Calu3 (cell line): ENCODE measurements around the gene STRN. TPM values are rescaled to one million over a fixed set of nuclear protein-coding genes. Genes with fewer than 3 reads are reported as not detected.

Experiments used
- BruUV-seq: library from RNA; stranded (reverse); fragments of 400-500 nt; replicated peaks from 2 replicates; lab custom pipeline; 2021; lab: Mats Ljungman, UMichigan
- CTCF ChIA-PET: fragments of 300-600 bp; sonication (Branson Sonifier 250); formaldehyde crosslinking; loops from one replicate; lab custom pipeline; 2022; ENCODE audit warnings: antibody characterized with exemption; lab: Charles Lee
- DNase-seq: peaks from one replicate; pipeline ENCODE4 v3.0.0; 2022
- H3K27ac Mint-ChIP-seq: one replicate; pipeline ENCODE4 v1.8.0; 2022; ENCODE audit warnings: mixed read lengths; ENCODE audit not compliant: unreplicated experiment
- H3K27me3 Mint-ChIP-seq: one replicate; pipeline ENCODE4 v1.8.0; 2022; ENCODE audit warnings: mixed read lengths; ENCODE audit not compliant: unreplicated experiment
- H3K36me3 Mint-ChIP-seq: one replicate; pipeline ENCODE4 v1.8.0; 2022; ENCODE audit warnings: mild to moderate bottlenecking, moderate library complexity, mixed read lengths; ENCODE audit not compliant: insufficient read depth, unreplicated experiment
- H3K4me1 Mint-ChIP-seq: one replicate; pipeline ENCODE4 v1.8.0; 2022; ENCODE audit warnings: mild to moderate bottlenecking, low read depth, mixed read lengths; ENCODE audit not compliant: unreplicated experiment
- H3K4me3 Mint-ChIP-seq: one replicate; pipeline ENCODE4 v1.8.0; 2022; ENCODE audit warnings: mild to moderate bottlenecking, low read depth, moderate library complexity, mixed read lengths; ENCODE audit not compliant: unreplicated experiment
- H3K9me3 Mint-ChIP-seq: one replicate; pipeline ENCODE4 v1.8.0; 2022; ENCODE audit warnings: low read depth, mixed read lengths; ENCODE audit not compliant: unreplicated experiment
- CTCF ChIP-seq: fragments of 200-600 bp; IDR thresholded peaks from one replicate; pipeline ENCODE4 v1.8.0; 2022; ENCODE audit warnings: antibody characterized with exemption; ENCODE audit not compliant: unreplicated experiment
- intact Hi-C: fragments of 100-400 bp; cut with micrococcal nuclease; formaldehyde crosslinking; loops from one replicate; pipeline ENCODE4 v1.10.0; 2022; ENCODE audit not compliant: unreplicated experiment
- total RNA-seq: library from RNA; stranded (reverse); gene quantifications from 2 replicates; pipeline ENCODE4 v1.2.3, GENCODE V29; 2022

The STRN gene
- total RNA-seq, 1 experiment from 2014 or later: 29.3 TPM

- no TSS peak for BruUV-seq
- intact Hi-C loops: no loop called here
- no peaks in the 10 kb centered on the region for H3K27me3 Mint-ChIP-seq
- no peak for TF ChIP-seq CTCF
- no peak for DNase-seq
- H3K9me3 Mint-ChIP-seq: no peaks in the 10 kb centered on the region
- CTCF ChIA-PET: no interaction called here
- H3K4me3 Mint-ChIP-seq: no peak overlapping the region
- H3K4me1 Mint-ChIP-seq: no peaks in the 10 kb centered on the region
- H3K27ac Mint-ChIP-seq: no peak overlapping the region
- H3K36me3 Mint-ChIP-seq: peaks cover 5% of the 10 kb centered on the region
Observed at GRCh38 chr2:36973320-36973719, 7.0 kb upstream of the STRN start.

DNA sequence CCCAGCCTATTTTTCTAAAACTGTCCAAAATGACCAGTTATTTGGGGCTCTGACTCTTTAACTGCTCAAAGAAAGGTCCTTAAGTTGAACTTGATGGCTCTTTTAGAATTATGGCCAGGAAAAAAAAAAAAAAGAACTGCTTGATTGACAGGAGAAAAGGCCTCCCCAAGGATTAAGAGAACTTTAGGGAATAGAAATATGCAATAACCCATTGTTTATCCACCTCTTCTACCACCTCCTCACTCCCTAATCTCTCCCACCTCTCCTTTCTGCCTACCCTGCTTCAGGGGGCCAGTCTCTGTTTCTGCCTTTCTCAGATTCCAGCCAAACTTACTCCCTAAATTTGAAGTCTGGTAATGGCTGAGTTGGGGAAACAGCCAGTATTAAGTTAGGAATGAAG, 5.7 kb upstream of the STRN start:
- Mint-ChIP-seq H3K27ac (no peak overlapping the region), H3K27me3 (no peaks in the 10 kb centered on the region), H3K9me3 (no peaks in the 10 kb centered on the region), H3K36me3 (peaks cover 13% of the 10 kb centered on the region), H3K4me3 (no peak overlapping the region), H3K4me1 (peaks cover 9% of the 10 kb centered on the region)
- no TSS peak for BruUV-seq
- CTCF ChIA-PET: no interaction called here
- no peak for DNase-seq
- no peak for TF ChIP-seq CTCF
- intact Hi-C loops: no loop called here

GRCh38 chr2:36967236-36967876, 1.0 kb upstream of the STRN start:
- DNase-seq: no peak
- H3K27me3 Mint-ChIP-seq: no peaks in the 10 kb centered on the region
- H3K27ac Mint-ChIP-seq: peak overlapping the region; percentile 91
- CTCF ChIA-PET: interaction anchor here (0.6 kb wide), 1 partner anchor 20 kb away, joined by 3 read pairs; no protein-coding TSS in a partner anchor
- no peak for TF ChIP-seq CTCF
- H3K4me3 Mint-ChIP-seq: peak overlapping the region; percentile 90
- H3K9me3 Mint-ChIP-seq: no peaks in the 10 kb centered on the region
- intact Hi-C loops: no loop called here
- peaks cover 26% of the 10 kb centered on the region for H3K36me3 Mint-ChIP-seq
- peaks cover 34% of the 10 kb centered on the region for H3K4me1 Mint-ChIP-seq
- BruUV-seq: TSS peak; percentile 76

- H3K9me3 Mint-ChIP-seq: no peaks in the 10 kb centered on the region
- peak; percentile 39 for DNase-seq
Observed at GRCh38 chr2:36965751-36966369, 476 bp downstream of the STRN start.

More at GRCh38 chr2:36965751-36966369, 476 bp downstream of the STRN start:
- H3K4me3 Mint-ChIP-seq: peak overlapping the region; percentile 90
- intact Hi-C loops: no loop called here
- H3K36me3 Mint-ChIP-seq: peaks cover 26% of the 10 kb centered on the region
- CTCF ChIA-PET: interaction anchor here (0.7 kb wide), 2 partner anchors 9 to 13 kb away, joined by 3 read pairs; no protein-coding TSS in a partner anchor
- no peak for TF ChIP-seq CTCF
- no peaks in the 10 kb centered on the region for H3K27me3 Mint-ChIP-seq
- H3K27ac Mint-ChIP-seq: peak overlapping the region; percentile 93
- H3K4me1 Mint-ChIP-seq: peaks cover 44% of the 10 kb centered on the region
- no TSS peak for BruUV-seq
